Ishikawa (cell line): Measurements from ENCODE around the gene SERINC5.

Experiments used
- CREB1 ChIP-seq: IDR thresholded peaks from 2 replicates; pipeline ENCODE4 v1.6.1; 2012; ENCODE audit warnings: low read depth
- EGR1 ChIP-seq: IDR thresholded peaks from 2 replicates; pipeline ENCODE4 v1.6.1; 2012
- EP300 ChIP-seq: IDR thresholded peaks from 2 replicates; pipeline ENCODE4 v1.6.1; 2012; ENCODE audit warnings: borderline replicate concordance
- FOXM1 ChIP-seq: IDR thresholded peaks from 2 replicates; pipeline ENCODE4 v1.6.1; 2012; ENCODE audit warnings: low read depth, borderline replicate concordance
- RAD21 ChIP-seq: IDR thresholded peaks from 2 replicates; pipeline ENCODE4 v1.6.1; 2012; ENCODE audit warnings: low read depth
- TAF1 ChIP-seq: IDR thresholded peaks from 2 replicates; pipeline ENCODE4 v1.6.1; 2012; ENCODE audit warnings: low read depth, mild to moderate bottlenecking
- TCF12 ChIP-seq: IDR thresholded peaks from 2 replicates; pipeline ENCODE4 v1.6.1; 2012; ENCODE audit warnings: low read depth
- TEAD4 ChIP-seq: IDR thresholded peaks from 2 replicates; pipeline ENCODE4 v1.6.1; 2012
- YY1 ChIP-seq: IDR thresholded peaks from 2 replicates; pipeline ENCODE4 v1.6.1; 2012; ENCODE audit warnings: low read depth
- ZBTB7A ChIP-seq: IDR thresholded peaks from 2 replicates; pipeline ENCODE4 v1.6.1; 2012; ENCODE audit warnings: low read depth
- TF ChIP-seq, protein P1 (sequence below): IDR thresholded peaks from 2 replicates; pipeline ENCODE4 v1.6.1; 2012; ENCODE audit warnings: low read depth, mild to moderate bottlenecking
- TF ChIP-seq, protein P2 (sequence below): IDR thresholded peaks from 2 replicates; pipeline ENCODE4 v1.6.1; 2012

DNA sequence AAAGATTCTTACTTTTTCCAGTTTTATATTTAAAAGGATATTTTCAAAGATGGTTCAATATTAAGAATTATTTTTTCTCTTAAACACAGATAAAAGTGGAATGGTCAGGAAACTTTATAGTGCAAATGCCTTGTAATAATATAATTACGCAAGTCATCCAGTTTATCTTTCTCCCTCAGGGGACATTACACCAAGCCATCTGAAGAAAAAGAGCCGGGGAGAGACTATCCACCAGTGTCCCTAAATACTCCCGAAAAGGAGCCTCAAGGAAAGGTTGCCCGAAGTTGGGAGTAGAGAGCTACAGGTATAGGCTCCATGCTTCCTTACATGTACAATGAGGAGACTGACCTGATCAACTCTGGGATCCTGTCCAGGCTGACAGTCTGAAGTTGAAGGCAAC lies 101.1 kb downstream of the SERINC5 start:
- TF ChIP-seq EP300 (no peak), CREB1 (no peak), FOXM1 (no peak), YY1 (no peak), RAD21 (no peak), TEAD4 (no peak), EGR1 (no peak), TAF1 (no peak), TCF12 (no peak), ZBTB7A (no peak)
- TF ChIP-seq, protein P1, sequence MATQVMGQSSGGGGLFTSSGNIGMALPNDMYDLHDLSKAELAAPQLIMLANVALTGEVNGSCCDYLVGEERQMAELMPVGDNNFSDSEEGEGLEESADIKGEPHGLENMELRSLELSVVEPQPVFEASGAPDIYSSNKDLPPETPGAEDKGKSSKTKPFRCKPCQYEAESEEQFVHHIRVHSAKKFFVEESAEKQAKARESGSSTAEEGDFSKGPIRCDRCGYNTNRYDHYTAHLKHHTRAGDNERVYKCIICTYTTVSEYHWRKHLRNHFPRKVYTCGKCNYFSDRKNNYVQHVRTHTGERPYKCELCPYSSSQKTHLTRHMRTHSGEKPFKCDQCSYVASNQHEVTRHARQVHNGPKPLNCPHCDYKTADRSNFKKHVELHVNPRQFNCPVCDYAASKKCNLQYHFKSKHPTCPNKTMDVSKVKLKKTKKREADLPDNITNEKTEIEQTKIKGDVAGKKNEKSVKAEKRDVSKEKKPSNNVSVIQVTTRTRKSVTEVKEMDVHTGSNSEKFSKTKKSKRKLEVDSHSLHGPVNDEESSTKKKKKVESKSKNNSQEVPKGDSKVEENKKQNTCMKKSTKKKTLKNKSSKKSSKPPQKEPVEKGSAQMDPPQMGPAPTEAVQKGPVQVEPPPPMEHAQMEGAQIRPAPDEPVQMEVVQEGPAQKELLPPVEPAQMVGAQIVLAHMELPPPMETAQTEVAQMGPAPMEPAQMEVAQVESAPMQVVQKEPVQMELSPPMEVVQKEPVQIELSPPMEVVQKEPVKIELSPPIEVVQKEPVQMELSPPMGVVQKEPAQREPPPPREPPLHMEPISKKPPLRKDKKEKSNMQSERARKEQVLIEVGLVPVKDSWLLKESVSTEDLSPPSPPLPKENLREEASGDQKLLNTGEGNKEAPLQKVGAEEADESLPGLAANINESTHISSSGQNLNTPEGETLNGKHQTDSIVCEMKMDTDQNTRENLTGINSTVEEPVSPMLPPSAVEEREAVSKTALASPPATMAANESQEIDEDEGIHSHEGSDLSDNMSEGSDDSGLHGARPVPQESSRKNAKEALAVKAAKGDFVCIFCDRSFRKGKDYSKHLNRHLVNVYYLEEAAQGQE = no peak
- TF ChIP-seq, protein P2, sequence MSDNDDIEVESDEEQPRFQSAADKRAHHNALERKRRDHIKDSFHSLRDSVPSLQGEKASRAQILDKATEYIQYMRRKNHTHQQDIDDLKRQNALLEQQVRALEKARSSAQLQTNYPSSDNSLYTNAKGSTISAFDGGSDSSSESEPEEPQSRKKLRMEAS = no peak
